T-helper 1 cell (primary cell): Measurements from ENCODE around the gene ZMYM2.
"Not testable (repeated sequence)": the region's sequence is repeated elsewhere in the genome, so short reads cannot be mapped to it uniquely, and the experiment has no call there.

Experiments used
- DNase-seq, 5 donors: peaks; one replicate each; pipeline ENCODE4 v3.0.0-alpha.2; 2012 to 2020

Gene ZMYM2

GRCh38 chr13:19984430-19985218 lies 26.1 kb downstream of the ZMYM2 start:
- peak in 1 of 5 donors; percentile 38 for DNase-seq

- DNase-seq: no peak
Measured at GRCh38 chr13:19985219-19985556, 26.7 kb downstream of the ZMYM2 start.

GRCh38 chr13:19991531-19991930 lies 33.0 kb downstream of the ZMYM2 start:
- no peak for DNase-seq

- no peak for DNase-seq
Measured at GRCh38 chr13:19993024-19993423, 34.5 kb downstream of the ZMYM2 start.

- DNase-seq: no peak
Measured at GRCh38 chr13:19998960-19999359, 40.4 kb downstream of the ZMYM2 start.

GRCh38 chr13:20000062-20000552 lies 41.6 kb downstream of the ZMYM2 start:
- no peak for DNase-seq

- DNase-seq: no peak
Measured at GRCh38 chr13:20001366-20002190, 43.1 kb downstream of the ZMYM2 start.

DNA sequence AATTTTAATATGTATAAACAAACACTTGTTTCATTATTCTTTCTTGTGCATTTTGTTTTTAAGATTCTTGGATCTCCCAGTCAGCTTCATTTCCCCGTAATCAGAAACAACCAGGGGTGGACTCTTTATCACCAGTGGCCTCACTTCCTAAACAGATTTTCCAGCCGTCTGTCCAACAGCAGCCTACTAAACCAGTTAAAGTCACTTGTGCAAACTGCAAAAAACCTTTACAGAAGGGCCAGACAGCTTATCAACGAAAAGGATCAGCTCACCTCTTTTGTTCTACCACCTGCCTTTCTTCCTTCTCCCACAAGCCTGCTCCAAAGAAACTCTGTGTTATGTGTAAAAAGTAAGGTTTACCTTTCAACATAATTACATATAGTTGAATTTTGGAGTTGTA lies 44.3 kb downstream of the ZMYM2 start:
- no peak for DNase-seq

DNA sequence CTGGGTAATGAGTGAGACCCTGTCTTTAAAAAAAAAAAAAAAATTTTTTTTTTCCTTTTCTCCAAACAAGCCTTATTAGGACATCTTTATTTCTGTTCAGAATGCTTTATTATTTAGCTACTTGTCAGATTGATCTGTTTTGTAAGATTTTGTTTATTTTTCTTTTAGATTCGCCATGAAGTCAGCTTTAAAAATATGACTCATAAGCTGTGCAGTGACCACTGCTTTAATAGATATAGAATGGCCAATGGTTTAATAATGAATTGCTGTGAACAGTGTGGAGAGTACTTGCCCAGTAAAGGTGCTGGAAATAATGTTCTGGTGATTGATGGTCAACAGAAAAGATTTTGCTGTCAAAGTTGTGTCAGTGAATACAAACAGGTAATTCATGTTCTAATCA lies 47.7 kb downstream of the ZMYM2 start:
- DNase-seq: no peak

DNA sequence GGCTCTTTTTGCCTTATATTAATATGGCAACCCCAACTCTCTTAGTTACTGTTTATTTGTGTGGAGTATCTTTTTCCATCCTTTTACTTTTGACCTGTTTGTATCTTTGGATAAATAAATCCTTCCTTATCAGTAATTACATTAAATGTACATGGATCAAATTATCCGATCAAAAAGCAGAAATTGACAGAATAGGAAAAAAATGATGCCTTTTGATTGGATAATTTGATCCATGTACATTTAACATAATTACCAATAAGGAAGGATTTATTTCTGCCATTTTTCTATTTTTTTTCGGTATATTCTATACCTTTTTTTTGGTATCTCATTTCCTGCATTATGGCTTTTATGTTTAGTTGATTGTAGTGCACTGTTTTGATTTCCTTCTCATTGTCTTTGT lies 57.2 kb downstream of the ZMYM2 start:
- no peak for DNase-seq

- no peak for DNase-seq
Measured at GRCh38 chr13:20016649-20017364, 58.3 kb downstream of the ZMYM2 start.

DNA sequence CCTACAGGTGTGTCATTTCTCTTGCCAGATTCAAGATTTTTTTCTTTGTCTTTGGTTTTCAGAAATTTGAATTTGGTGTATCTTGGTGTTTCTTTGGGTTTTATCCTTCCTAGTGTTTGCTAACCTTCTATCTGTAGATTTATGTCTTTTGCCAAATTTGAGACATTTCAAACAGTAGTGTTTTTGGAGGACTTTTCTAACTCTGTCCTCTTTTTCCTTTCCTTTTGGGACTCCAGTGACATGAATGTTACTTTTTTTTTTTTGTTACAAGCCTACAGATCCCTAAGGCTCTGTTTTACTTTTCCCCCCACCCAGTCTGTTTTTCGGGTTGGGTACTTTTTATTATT lies 58.8 kb downstream of the ZMYM2 start:
- DNase-seq: no peak

DNA sequence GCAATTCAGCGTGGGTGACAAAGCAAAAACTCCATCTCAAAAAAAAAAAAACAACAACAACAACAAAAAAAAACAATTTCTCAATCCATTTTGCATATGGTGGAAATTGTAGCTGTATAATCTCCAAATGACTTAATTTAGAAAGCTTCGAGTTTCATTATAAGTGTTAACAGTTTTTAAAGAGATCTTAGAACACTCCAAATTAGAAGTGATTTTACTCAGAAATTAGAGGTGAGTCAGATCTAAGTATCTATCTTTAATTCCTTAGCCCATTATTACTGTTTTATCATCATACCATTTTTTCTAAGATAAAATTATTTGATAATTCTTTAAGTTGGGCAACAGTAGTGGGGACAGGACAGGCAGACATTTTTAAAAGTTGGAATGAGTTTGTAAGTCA lies 60.5 kb downstream of the ZMYM2 start:
- DNase-seq: peak in 1 of 5 donors; percentile 19

DNA sequence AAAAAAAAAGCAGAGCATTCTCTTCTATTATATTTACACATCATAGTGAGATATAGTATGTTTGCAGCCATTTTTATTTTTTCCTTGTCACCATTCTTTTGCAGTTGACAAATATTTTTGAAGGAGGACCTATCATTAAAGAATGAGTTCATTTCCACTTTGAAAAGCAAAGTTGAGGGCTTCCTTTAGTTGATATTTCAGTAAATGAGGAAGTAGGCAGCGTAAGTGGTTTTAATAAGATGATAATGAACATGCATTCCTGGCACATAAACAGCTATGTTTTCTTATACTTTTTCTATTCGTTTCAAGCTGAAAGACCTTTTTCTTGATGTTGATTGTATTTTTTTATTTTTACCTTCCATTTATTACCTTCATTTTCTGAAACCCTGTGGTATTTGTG lies 66.2 kb downstream of the ZMYM2 start:
- no peak for DNase-seq

- DNase-seq: no peak
Measured at GRCh38 chr13:20028953-20029352, 70.4 kb downstream of the ZMYM2 start.

DNA sequence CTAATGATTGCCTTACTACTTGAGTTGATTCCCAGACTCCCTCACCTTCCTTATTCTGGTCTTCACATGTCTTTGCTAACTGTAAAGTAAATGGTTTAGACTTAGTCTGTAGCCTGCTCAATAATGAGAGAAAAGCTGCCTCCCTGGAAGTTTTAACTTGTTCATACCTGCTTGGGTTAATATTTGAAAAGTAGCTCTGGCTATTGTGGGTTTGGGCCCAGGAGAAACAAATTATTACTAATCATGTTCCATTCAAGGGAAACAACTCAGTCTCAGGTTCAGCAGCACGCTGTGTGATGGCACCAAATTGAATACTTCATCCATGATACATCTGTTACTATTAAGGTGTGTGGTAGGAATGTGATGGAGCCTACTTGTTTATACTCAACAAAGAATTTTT lies 75.0 kb downstream of the ZMYM2 start:
- DNase-seq: no peak

- DNase-seq: no peak
Measured at GRCh38 chr13:20035130-20035529, 76.6 kb downstream of the ZMYM2 start.

DNA sequence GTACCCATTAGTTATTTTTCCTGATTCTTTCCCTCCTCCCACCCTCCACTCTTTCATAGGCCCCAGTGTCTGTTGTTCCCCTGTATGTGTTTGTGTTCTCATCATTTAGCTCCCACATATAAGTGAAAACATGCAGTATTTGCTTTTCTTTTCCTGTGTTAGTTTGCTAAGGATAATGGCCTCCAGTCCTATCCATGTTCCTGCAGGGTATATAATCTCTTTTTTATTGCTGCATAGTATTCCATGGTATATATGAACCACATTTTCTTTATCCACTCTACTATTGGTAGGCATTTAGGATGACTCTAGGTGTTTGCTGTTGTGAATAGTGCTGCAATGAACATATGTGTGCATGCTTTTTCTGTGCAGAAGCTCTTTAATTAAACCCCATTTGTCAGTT lies 79.4 kb downstream of the ZMYM2 start:
- no peak for DNase-seq

DNA sequence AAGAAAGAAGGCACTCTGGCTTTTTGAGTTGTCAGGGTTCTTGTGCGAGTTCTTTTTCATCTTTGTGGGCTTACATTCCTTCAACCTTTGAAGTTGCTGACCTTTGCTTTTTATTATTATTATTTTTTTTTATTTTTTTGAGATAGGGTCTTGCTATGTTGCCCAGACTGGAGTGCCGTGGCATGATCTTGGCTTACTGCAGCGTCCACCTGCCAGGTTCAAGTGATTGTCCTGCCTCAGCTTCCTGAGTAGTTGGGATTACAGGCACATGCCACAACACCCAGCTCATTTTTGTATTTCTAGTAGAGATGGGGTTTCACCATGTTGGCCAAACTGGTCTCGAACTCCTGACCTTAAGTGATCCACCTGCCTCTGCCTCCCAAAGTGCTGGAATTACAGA lies 84.1 kb downstream of the ZMYM2 start:
- not testable (repeated sequence) for DNase-seq

DNA sequence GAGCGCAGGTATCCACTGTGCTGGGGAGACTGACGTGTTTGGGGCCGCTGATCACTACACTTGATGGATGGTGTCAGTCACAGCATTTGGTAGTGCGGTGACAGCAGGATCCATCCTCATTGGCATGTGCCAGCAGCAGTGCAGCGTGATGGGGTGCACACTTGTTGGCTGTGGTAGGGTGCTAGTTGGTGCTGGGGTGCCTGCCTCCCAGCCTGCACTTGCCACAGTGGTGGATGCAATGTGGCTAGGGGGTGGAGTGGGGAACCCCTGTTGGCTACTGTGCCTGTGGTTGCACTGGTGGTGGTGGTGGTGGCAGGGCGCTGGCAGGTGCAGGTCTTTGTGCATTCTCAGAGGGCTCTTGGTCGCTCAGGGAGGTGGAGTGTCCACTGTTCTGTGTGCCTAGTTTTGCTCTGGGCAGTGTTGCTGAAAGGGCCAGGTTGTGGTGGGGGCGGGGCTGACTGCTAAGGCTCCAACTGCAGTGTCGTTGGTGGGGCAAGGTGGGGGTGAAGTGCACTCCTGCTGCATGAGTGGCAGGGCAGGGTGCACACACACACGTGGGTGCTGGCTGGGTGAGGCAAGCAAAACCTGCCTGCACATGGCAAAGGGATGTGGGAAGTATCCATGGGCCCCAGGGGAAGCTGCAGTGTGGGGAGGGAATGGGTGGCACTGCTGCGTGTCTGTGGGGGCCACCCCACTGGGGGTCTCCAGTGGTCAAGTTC lies 84.8 kb downstream of the ZMYM2 start:
- DNase-seq: no peak

- no peak for DNase-seq
Measured at GRCh38 chr13:20044086-20044485, 85.6 kb downstream of the ZMYM2 start.

DNA sequence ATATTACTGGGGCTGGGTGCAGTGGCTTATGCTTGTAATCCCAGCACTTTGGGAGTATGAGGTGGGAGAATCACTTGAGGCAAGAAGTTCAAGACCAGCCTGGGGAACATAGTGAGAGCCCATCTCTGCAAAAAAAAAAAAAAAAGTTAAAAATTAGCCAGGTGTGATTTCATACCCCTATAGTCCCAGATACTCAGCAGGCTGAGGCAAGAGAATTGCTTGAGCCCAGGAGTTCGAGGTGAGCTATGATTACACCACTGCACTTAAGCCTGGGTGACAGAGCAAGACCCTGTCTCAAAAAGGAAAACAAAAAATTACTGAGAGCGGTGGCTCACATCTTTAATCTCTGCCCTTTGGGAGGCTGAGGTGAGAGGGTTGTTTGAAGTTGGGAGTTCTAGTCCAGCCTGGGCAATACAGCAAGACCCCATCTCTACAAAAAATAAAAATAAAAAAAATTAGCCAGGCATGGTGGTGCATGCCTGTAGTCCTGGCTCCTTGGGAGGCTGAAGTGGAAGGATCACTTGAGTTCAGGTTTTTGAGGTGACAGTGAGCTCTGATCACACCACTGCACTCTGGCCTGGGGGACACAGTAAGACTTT lies 87.5 kb downstream of the ZMYM2 start:
- no peak for DNase-seq
